H1 (cell line): ENCODE data around the gene TMEM209. TPM values are rescaled to one million over a fixed set of nuclear protein-coding genes. Genes with fewer than 3 reads are reported as not detected.

Experiments used
- CTCF ChIA-PET: fragments of 300-600 bp; sonication (Branson Sonifier 250); formaldehyde crosslinking; loops from one replicate; lab custom pipeline; 2021; ENCODE audit not compliant: partially characterized antibody; lab: Charles Lee
- POLR2A ChIA-PET: fragments of 300-600 bp; sonication (Branson Sonifier 250); formaldehyde crosslinking; loops from one replicate; lab custom pipeline; 2021; ENCODE audit warnings: inconsistent platforms; ENCODE audit not compliant: partially characterized antibody; lab: Charles Lee
- DNase-seq, 2 experiments: peaks; one replicate each; pipeline versions ENCODE4 v3.0.0 to v3.0.0-alpha.2; 2010 to 2022; ENCODE audit warnings: low spot score in 2 of 2, low read depth in 1 of 2, mixed read lengths in 1 of 2
- FAIRE-seq: peaks from 2 replicates; lab custom pipeline; 2011; peaks lifted over from hg19 to GRCh38; lab: Jason Lieb, UNC
- H2AFZ ChIP-seq: 2 replicates; pipeline ENCODE4 v1.8.1; 2012; ENCODE audit warnings: low read length, inconsistent platforms
- H2AK5ac ChIP-seq: 2 replicates; pipeline ENCODE4 v1.6.1; 2013; ENCODE audit warnings: low read depth, low read length
- H2BK120ac ChIP-seq: replicated peaks from 2 replicates; pipeline ENCODE3; 2013; ENCODE audit warnings: low read depth, low read length, inconsistent platforms
- H2BK12ac ChIP-seq: 2 replicates; pipeline ENCODE4 v1.6.1; 2013; ENCODE audit warnings: low read depth, low read length
- H2BK15ac ChIP-seq: 2 replicates; pipeline ENCODE4 v1.6.1; 2013; ENCODE audit warnings: low read length
- H2BK20ac ChIP-seq: 2 replicates; pipeline ENCODE4 v1.6.1; 2013; ENCODE audit warnings: low read length
- H2BK5ac ChIP-seq: 2 replicates; pipeline ENCODE4 v1.6.1; 2013; ENCODE audit warnings: low read depth, low read length
- H3K14ac ChIP-seq: 2 replicates; pipeline ENCODE4 v1.6.1; 2013; ENCODE audit warnings: inconsistent platforms; ENCODE audit not compliant: insufficient read length
- H3K18ac ChIP-seq: 2 replicates; pipeline ENCODE4 v1.6.1; 2013; ENCODE audit warnings: low read length; ENCODE audit errors: extremely low read depth
- H3K23ac ChIP-seq: 2 replicates; pipeline ENCODE4 v1.6.1; 2013; ENCODE audit warnings: inconsistent platforms; ENCODE audit not compliant: insufficient read length
- H3K23me2 ChIP-seq: 2 replicates; pipeline ENCODE4 v1.6.1; 2013; ENCODE audit warnings: low read depth, low read length
- H3K27ac ChIP-seq: 2 replicates; pipeline ENCODE4 v1.6.1; 2011; ENCODE audit warnings: low read depth, low read length, inconsistent platforms
- H3K27me3 ChIP-seq, 4 experiments: replicated peaks in 1 of 4; 1 replicate in 1 of 4; 2 replicates in 3 of 4; pipeline versions ENCODE4 v1.6.1 to v1.8.1; 2011 to 2013; ENCODE audit warnings: low read length in 3 of 4, mild to moderate bottlenecking in 3 of 4, inconsistent platforms in 2 of 4, mixed read lengths in 2 of 4, moderate library complexity in 1 of 4; ENCODE audit not compliant: control insufficient read depth in 3 of 4, insufficient read depth in 3 of 4; ENCODE audit errors: extremely low read depth in 1 of 4
- H3K36me3 ChIP-seq, 4 experiments: 2 replicates each; pipeline versions ENCODE4 v1.6.1 to v1.8.1; 2011 to 2013; ENCODE audit warnings: mild to moderate bottlenecking in 4 of 4, low read length in 3 of 4, moderate library complexity in 2 of 4, control low read depth in 1 of 4, inconsistent platforms in 1 of 4; ENCODE audit not compliant: insufficient read depth in 4 of 4, control insufficient read depth in 2 of 4
- H3K4ac ChIP-seq: replicated peaks from 2 replicates; pipeline ENCODE3; 2013; ENCODE audit warnings: low read length, low read depth, mixed read lengths, inconsistent platforms; ENCODE audit not compliant: insufficient read length
- H3K4me1 ChIP-seq, 4 experiments: replicated peaks in 1 of 4; 1 replicate in 1 of 4; 2 replicates in 3 of 4; pipeline versions ENCODE4 v1.6.1 to v1.8.1; 2011 to 2013; ENCODE audit warnings: low read length in 3 of 4, inconsistent platforms in 2 of 4, mixed read lengths in 1 of 4; ENCODE audit not compliant: insufficient read depth in 4 of 4, control insufficient read depth in 3 of 4
- H3K4me2 ChIP-seq, 2 experiments: 2 replicates each; pipeline versions ENCODE4 v1.6.1 to v1.8.1; 2011 to 2013; ENCODE audit warnings: low read depth in 2 of 2, low read length in 2 of 2, control low read depth in 1 of 2, inconsistent platforms in 1 of 2, mild to moderate bottlenecking in 1 of 2; ENCODE audit not compliant: insufficient read depth in 1 of 2
- H3K4me3 ChIP-seq, 4 experiments: fragments of 200-600, 300-600 bp in 1 of 4; sonication (generic), shearing (Covaris generic), sonication (Bioruptor Twin) in 1 of 4; 2 replicates each; pipeline versions ENCODE4 v1.5.1 to v1.8.1; 2011 to 2016; ENCODE audit warnings: low read length in 4 of 4, low read depth in 3 of 4, control low read depth in 2 of 4, inconsistent platforms in 2 of 4, mild to moderate bottlenecking in 2 of 4, mixed read lengths in 1 of 4, moderate library complexity in 1 of 4; ENCODE audit not compliant: insufficient read depth in 2 of 4; ENCODE audit errors: extremely low read depth in 1 of 4
- H3K56ac ChIP-seq: replicated peaks from 2 replicates; pipeline ENCODE3; 2013; ENCODE audit warnings: low read depth, mild to moderate bottlenecking, mixed read lengths, low read length, inconsistent platforms; ENCODE audit not compliant: insufficient read length
- H3K79me1 ChIP-seq: 2 replicates; pipeline ENCODE4 v1.6.1; 2013; ENCODE audit warnings: low read depth, low read length, control low read depth
- H3K79me2 ChIP-seq, 2 experiments: 2 replicates each; pipeline versions ENCODE4 v1.6.1 to v1.8.1; 2012 to 2013; ENCODE audit warnings: low read length in 2 of 2, mild to moderate bottlenecking in 2 of 2, inconsistent platforms in 1 of 2; ENCODE audit not compliant: insufficient read depth in 2 of 2, control insufficient read depth in 1 of 2
- H3K9ac ChIP-seq, 4 experiments: replicated peaks in 1 of 4; 1 replicate in 1 of 4; 2 replicates in 3 of 4; pipeline versions ENCODE4 v1.6.1 to v1.8.1; 2011 to 2013; ENCODE audit warnings: low read depth in 3 of 4, low read length in 3 of 4, control low read depth in 2 of 4, mild to moderate bottlenecking in 2 of 4, moderate library complexity in 2 of 4, inconsistent platforms in 1 of 4; ENCODE audit errors: extremely low read depth in 1 of 4
- H3K9me3 ChIP-seq, 2 experiments: 2 replicates each; pipeline versions ENCODE4 v1.6.1 to v1.8.1; 2012 to 2013; ENCODE audit warnings: mild to moderate bottlenecking in 2 of 2, moderate library complexity in 2 of 2, control low read depth in 1 of 2, inconsistent platforms in 1 of 2, low read depth in 1 of 2, low read length in 1 of 2, mixed read lengths in 1 of 2; ENCODE audit not compliant: insufficient read depth in 2 of 2
- H4K20me1 ChIP-seq, 2 experiments: replicated peaks in 1 of 2; 2 replicates each; pipeline versions ENCODE3 to v1.8.1; 2011 to 2013; ENCODE audit warnings: inconsistent platforms in 2 of 2, low read length in 2 of 2, mild to moderate bottlenecking in 1 of 2; ENCODE audit not compliant: insufficient read depth in 2 of 2, control insufficient read depth in 1 of 2
- H4K5ac ChIP-seq: 2 replicates; pipeline ENCODE4 v1.6.1; 2013; ENCODE audit warnings: low read length, low read depth, mixed read lengths, inconsistent platforms; ENCODE audit not compliant: insufficient read length
- H4K8ac ChIP-seq: 2 replicates; pipeline ENCODE4 v1.8.0; 2013; ENCODE audit warnings: mild to moderate bottlenecking, moderate library complexity, low read length, inconsistent platforms; ENCODE audit not compliant: insufficient read depth; ENCODE audit errors: extremely low read depth
- H4K91ac ChIP-seq: replicated peaks from 2 replicates; pipeline ENCODE3; 2013; ENCODE audit warnings: low read length, mixed read lengths, inconsistent platforms; ENCODE audit not compliant: insufficient read length
- ATF3 ChIP-seq: IDR thresholded peaks from 2 replicates; pipeline ENCODE4 v1.6.1; 2011; ENCODE audit warnings: low read depth, mild to moderate bottlenecking, low read length; ENCODE audit not compliant: insufficient read depth
- BCL11A ChIP-seq, 2 experiments: IDR thresholded peaks; one replicate each; pipeline ENCODE4 v1.6.1; 2011; ENCODE audit warnings: low read depth in 2 of 2, low read length in 2 of 2, mild to moderate bottlenecking in 2 of 2
- CREB1 ChIP-seq: IDR thresholded peaks from 2 replicates; pipeline ENCODE4 v1.6.1; 2012; ENCODE audit warnings: inconsistent platforms
- EP300 ChIP-seq, 2 experiments: IDR thresholded peaks; 1 replicate in 1 of 2; 2 replicates in 1 of 2; pipeline ENCODE4 v1.6.1; 2011 to 2012; ENCODE audit warnings: low read depth in 2 of 2, low read length in 2 of 2, mild to moderate bottlenecking in 2 of 2, borderline replicate concordance in 1 of 2, inconsistent platforms in 1 of 2, moderate library complexity in 1 of 2
- FOSL1 ChIP-seq: IDR thresholded peaks from 2 replicates; pipeline ENCODE4 v1.6.1; 2011; ENCODE audit warnings: mild to moderate bottlenecking, low read depth, low read length, moderate library complexity; ENCODE audit not compliant: insufficient read depth
- JUND ChIP-seq: IDR thresholded peaks from 2 replicates; pipeline ENCODE4 v1.6.1; 2011; ENCODE audit warnings: mild to moderate bottlenecking, improper control_type of control experiment, low read length
- NANOG ChIP-seq: IDR thresholded peaks from 2 replicates; pipeline ENCODE4 v1.6.1; 2011; ENCODE audit warnings: low read length, low read depth, mild to moderate bottlenecking, inconsistent platforms; ENCODE audit not compliant: insufficient read depth, poor library complexity, severe bottlenecking
- PHF8 ChIP-seq: fragments of 200-600 bp; sonication (generic); conservative IDR thresholded peaks from 2 replicates; pipeline ENCODE4 v1.7.1; 2012; ENCODE audit warnings: low read depth, mild to moderate bottlenecking, inconsistent platforms, low read length, moderate library complexity
- RBBP5 ChIP-seq: IDR thresholded peaks from 2 replicates; pipeline ENCODE4 v1.7.1; 2012; ENCODE audit warnings: low read depth, mild to moderate bottlenecking, inconsistent platforms, low read length, moderate library complexity, borderline replicate concordance
- SAP30 ChIP-seq: fragments of 300-600 bp; sonication (generic); IDR thresholded peaks from 2 replicates; pipeline ENCODE4 v1.7.1; 2012; ENCODE audit warnings: low read length, moderate library complexity, mild to moderate bottlenecking, inconsistent platforms; ENCODE audit not compliant: insufficient read depth, insufficient replicate concordance
- WGBS, 2 experiments: shearing (Covaris generic) in 1 of 2; methylation state at CpG; one replicate each; pipeline versions ENCODE4 v1.1.6 to v1.1.7; 2013 to 2015; ENCODE audit warnings: low lambda C conversion rate in 2 of 2, mixed read lengths in 2 of 2, inconsistent platforms in 1 of 2, low coverage in 1 of 2, missing lambda C conversion rate in 1 of 2; ENCODE audit not compliant: insufficient replicate concordance in 2 of 2, insufficient coverage in 1 of 2, insufficient read length in 1 of 2; ENCODE audit errors: extremely low coverage in 1 of 2, missing lambda C conversion rate in 1 of 2; 5-methylcytosine and 5-hydroxymethylcytosine counted together
- polyA plus RNA-seq, 7 experiments: library from polyadenylated mRNA; depleted of rRNA in 3 of 7; stranded (reverse) in 5 of 7; unstranded in 2 of 7; fragments of >200 nt in 5 of 7; fragments of 200-250 nt in 2 of 7; gene quantifications; 1 replicate in 5 of 7; 2 replicates in 1 of 7; 4 replicates in 1 of 7; pipeline versions ENCODE4 v1.2.1 to v1.2.3, GENCODE V29; 2011 to 2013; ENCODE audit warnings: missing spikeins in 2 of 7, mixed read lengths in 2 of 7
- total RNA-seq: library from RNA; stranded (reverse); fragmentation: NEBNext Ultra II Directional; extraction: Animal tissue kit (Norgen Biotek cat#: 25700); gene quantifications from 2 replicates; pipeline ENCODE4 v1.2.1, GENCODE V29; 2021

TMEM209 gene
- total and polyA plus RNA-seq, 2 of the 8 experiments (the other 6 are each of a cell fraction or from before 2014, with no cell fraction given): 28.5 to 30.5 TPM

- Histone ChIP-seq H3K56ac (no peak overlapping the region), H3K79me2 (no peaks in the 10 kb centered on the region), H3K18ac (no peak overlapping the region), H2AFZ (no peak overlapping the region), H4K20me1 (peaks cover 0 to 2% of the 10 kb centered on the region in 2 experiments), H3K23ac (no peak overlapping the region), H3K9ac (no peak overlapping the region), H3K23me2 (peaks cover 6% of the 10 kb centered on the region; the same call in 1 of the 2 replicates), H3K4me3 (no peak overlapping the region), H3K9me3 (no peaks in the 10 kb centered on the region), H3K36me3 (no peaks in the 10 kb centered on the region), H3K27me3 (peaks cover 0 to 13% (median 8%) of the 10 kb centered on the region in 4 experiments; a peak in 5 of 7 replicates), H4K5ac (no peak overlapping the region), H2BK12ac (no peak overlapping the region), H3K4ac (no peak overlapping the region), H4K91ac (no peak overlapping the region), H2BK15ac (no peak overlapping the region), H2AK5ac (no peak overlapping the region), H2BK5ac (no peak overlapping the region), H4K8ac (no peak overlapping the region), H3K4me1 (peaks cover 0 to 15% (median 13%) of the 10 kb centered on the region in 4 experiments; a peak in 6 of 7 replicates), H3K79me1 (no peaks in the 10 kb centered on the region), H3K4me2 (no peak overlapping the region), H3K27ac (no peak overlapping the region), H2BK120ac (no peak overlapping the region), H3K14ac (no peak overlapping the region), H2BK20ac (no peak overlapping the region)
- ChIA-PET CTCF (interaction anchor here (0.5 to 2.3 kb wide), 10 partner anchors 14 to 655 kb away, joined by 3 to 9 read pairs (median 4); no protein-coding TSS in a partner anchor), POLR2A (interaction anchor here (1.4 to 3.0 kb wide), 4 partner anchors 9 to 67 kb away, joined by 3 to 17 read pairs (median 8); partner anchors contain the start of gene TMEM209)
- no peak for FAIRE-seq
- DNase-seq: no peak
- 88% methylated on average over 2 of the region's 2 CpGs; no CpG with 5 or more reads in 1 of the 2 experiments for WGBS, 2 experiments
- TF ChIP-seq JUND (no peak), RBBP5 (no peak), FOSL1 (no peak), BCL11A (IDR thresholded peaks at IDR 0.05; ENCODE audit: low read depth in 2 of 2, low read length in 2 of 2) (no peak), EP300 (IDR thresholded peaks at IDR 0.05; ENCODE audit: borderline replicate concordance in 1 of 2, low read depth in 2 of 2, low read length in 2 of 2) (no peak), PHF8 (no peak), ATF3 (no peak), CREB1 (no peak), SAP30 (no peak), NANOG (no peak)
These were observed 65.8 kb downstream of the TMEM209 start for GRCh38 chr7:130139193-130139960.
